BLaER1 treated with 17β-estradiol and CSF1 and Interleukin-3, amounts not matched to agents 10 nM and 100 nM (cell line): ENCODE results near the gene HERC2.
"Not testable (repeated sequence)": the region's sequence is repeated elsewhere in the genome, so short reads cannot be mapped to it uniquely, and the experiment has no call there.

Source experiments
- H3K27ac ChIP-seq, 11 experiments: shearing (Covaris generic); formaldehyde crosslinking; 2 replicates each; pipeline ENCODE4 v1.8.1; 2022
- H3K27me3 ChIP-seq, 11 experiments: shearing (Covaris generic); formaldehyde crosslinking; 2 replicates each; pipeline ENCODE4 v1.8.1; 2022
- H3K36me3 ChIP-seq, 11 experiments: shearing (Covaris generic); formaldehyde crosslinking; 2 replicates each; pipeline ENCODE4 v1.8.1; 2022
- H3K4me1 ChIP-seq, 10 experiments: shearing (Covaris generic); formaldehyde crosslinking; 2 replicates each; pipeline ENCODE4 v1.8.1; 2022
- H3K4me2 ChIP-seq, 11 experiments: shearing (Covaris generic); formaldehyde crosslinking; 2 replicates each; pipeline ENCODE4 v1.8.1; 2022
- H3K4me3 ChIP-seq, 10 experiments: shearing (Covaris generic); formaldehyde crosslinking; 2 replicates each; pipeline ENCODE4 v1.8.1; 2022
- H3K9ac ChIP-seq, 11 experiments: shearing (Covaris generic); formaldehyde crosslinking; 2 replicates each; pipeline ENCODE4 v1.8.1; 2022
- H3K9me3 ChIP-seq, 11 experiments: shearing (Covaris generic); formaldehyde crosslinking; replicated peaks in 1 of 11; 2 replicates each; pipeline ENCODE4 v1.8.1; 2022
- H4K20me1 ChIP-seq, 11 experiments: shearing (Covaris generic); formaldehyde crosslinking; 2 replicates each; pipeline ENCODE4 v1.8.1; 2022
- Cebpa-rat ChIP-seq, 11 experiments: shearing (Covaris generic); IDR thresholded peaks; 2 replicates each; pipeline ENCODE4 v1.8.1; 2022

Gene HERC2

DNA sequence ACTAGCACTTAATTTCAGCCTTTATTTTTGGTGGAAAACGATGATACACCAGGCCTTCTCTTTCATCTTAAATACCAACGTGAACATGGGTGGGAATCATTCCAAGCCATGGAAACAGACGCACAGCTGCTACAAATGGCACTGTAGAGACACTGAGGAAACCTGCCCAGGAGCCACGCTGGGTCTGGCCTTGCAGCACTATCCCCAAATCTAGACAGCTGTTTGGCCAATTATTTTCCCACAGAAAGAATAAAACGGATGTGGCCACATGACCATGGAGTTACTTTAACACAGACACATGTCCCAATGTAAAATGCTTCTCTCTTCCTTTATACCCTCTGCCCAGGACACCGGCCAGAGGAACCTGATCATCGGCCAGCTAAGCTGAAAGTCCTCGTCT, 139.2 kb downstream of the HERC2 start:
- H3K27ac ChIP-seq = no peak overlapping the region
- H3K9me3 ChIP-seq = no peaks in the 10 kb centered on the region
- no peak overlapping the region for H3K4me3 ChIP-seq
- no peaks in the 10 kb centered on the region; a peak in 1 of 22 replicates for H4K20me1 ChIP-seq
- peaks cover 59 to 96% (median 84%) of the 10 kb centered on the region in 11 experiments for H3K36me3 ChIP-seq
- TF ChIP-seq Cebpa-rat (IDR thresholded peaks at IDR 0.05) = no peak
- no peaks in the 10 kb centered on the region for H3K27me3 ChIP-seq
- H3K9ac ChIP-seq = no peak overlapping the region
- H3K4me1 ChIP-seq = no peaks in the 10 kb centered on the region
- no peak overlapping the region for H3K4me2 ChIP-seq

DNA sequence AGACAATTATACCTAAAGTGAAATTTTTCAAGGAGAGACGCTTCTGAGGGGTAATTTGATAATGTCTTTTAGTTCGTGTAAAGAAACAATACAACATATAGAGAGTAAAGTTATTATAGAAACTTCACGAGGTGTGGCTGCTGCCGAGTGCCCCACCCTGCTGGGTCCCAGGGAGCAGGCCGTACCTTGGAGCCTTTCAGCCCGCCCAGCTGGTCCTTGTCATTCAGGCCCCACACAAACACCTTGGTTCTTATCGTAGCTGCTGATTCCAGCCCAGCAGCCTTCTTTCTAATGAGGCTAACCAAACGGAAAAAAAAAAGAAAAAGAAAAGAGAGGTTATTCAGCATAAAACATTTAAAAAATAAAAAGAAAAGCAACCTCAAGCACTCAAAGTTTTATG, 139.8 kb downstream of the HERC2 start:
- Histone ChIP-seq H3K27me3 (no peaks in the 10 kb centered on the region), H3K36me3 (peaks cover 57 to 95% (median 84%) of the 10 kb centered on the region in 11 experiments), H4K20me1 (no peaks in the 10 kb centered on the region; a peak in 1 of 22 replicates), H3K9me3 (no peaks in the 10 kb centered on the region), H3K4me1 (no peaks in the 10 kb centered on the region), H3K4me2 (no peak overlapping the region), H3K9ac (no peak overlapping the region), H3K4me3 (no peak overlapping the region), H3K27ac (no peak overlapping the region)
- TF ChIP-seq Cebpa-rat (IDR thresholded peaks at IDR 0.05) = no peak

DNA sequence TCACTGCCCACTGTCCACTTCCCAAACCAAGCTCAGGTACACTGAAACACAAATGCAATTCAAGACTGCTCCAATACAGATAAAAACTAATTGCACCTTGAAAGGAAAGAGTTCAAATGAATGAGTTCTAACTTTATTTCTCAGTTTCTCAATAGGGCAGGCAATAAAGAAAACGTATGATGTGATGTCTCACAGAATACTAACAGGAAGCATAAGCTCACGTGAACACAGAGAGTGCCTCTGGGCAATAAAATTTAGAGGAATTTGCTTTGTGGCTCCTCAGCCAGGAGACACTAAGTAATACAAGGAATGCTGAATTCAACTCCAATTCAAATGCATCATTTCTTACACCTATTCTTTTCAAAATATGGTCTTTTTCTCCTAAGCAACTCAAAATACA, 140.6 kb downstream of the HERC2 start:
- TF ChIP-seq Cebpa-rat (IDR thresholded peaks at IDR 0.05) = no peak
- peaks cover 57 to 95% (median 84%) of the 10 kb centered on the region in 11 experiments for H3K36me3 ChIP-seq

DNA sequence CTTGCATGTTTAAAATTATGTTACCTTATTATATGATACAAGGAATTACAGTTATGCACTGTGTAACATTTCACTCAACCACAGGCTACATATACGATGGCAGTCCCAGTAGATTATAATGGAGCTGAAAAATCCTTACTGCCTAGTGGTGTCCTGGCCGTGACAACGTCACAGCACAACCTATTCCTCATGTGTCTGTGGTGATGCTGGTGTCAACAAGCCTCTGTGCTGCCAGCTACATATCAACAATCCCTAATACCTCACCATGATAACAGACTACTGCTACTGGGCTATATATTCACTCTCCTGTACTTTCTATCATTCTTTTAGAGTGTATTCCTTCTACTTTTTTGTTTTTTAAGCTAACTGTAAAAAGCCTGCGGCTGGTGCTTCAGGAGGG, 142.7 kb downstream of the HERC2 start:
- H3K9me3 ChIP-seq = no peaks in the 10 kb centered on the region
- TF ChIP-seq Cebpa-rat (IDR thresholded peaks at IDR 0.05) = no peak
- peaks cover 54 to 98% (median 88%) of the 10 kb centered on the region in 11 experiments for H3K36me3 ChIP-seq
- no peak overlapping the region for H3K27ac ChIP-seq
- H4K20me1 ChIP-seq = no peaks in the 10 kb centered on the region
- no peaks in the 10 kb centered on the region for H3K27me3 ChIP-seq
- H3K4me3 ChIP-seq = no peak overlapping the region
- H3K4me2 ChIP-seq = no peak overlapping the region
- no peaks in the 10 kb centered on the region for H3K4me1 ChIP-seq
- H3K9ac ChIP-seq = no peak overlapping the region

More for the DNA sequence above, 140.6 kb downstream of the HERC2 start:
- no peaks in the 10 kb centered on the region for H3K4me1 ChIP-seq
- no peaks in the 10 kb centered on the region for H3K27me3 ChIP-seq
- H4K20me1 ChIP-seq = no peaks in the 10 kb centered on the region; a peak in 1 of 22 replicates
- H3K9ac ChIP-seq = no peak overlapping the region
- H3K27ac ChIP-seq = no peak overlapping the region
- H3K4me2 ChIP-seq = no peak overlapping the region
- no peaks in the 10 kb centered on the region for H3K9me3 ChIP-seq
- no peak overlapping the region for H3K4me3 ChIP-seq

DNA sequence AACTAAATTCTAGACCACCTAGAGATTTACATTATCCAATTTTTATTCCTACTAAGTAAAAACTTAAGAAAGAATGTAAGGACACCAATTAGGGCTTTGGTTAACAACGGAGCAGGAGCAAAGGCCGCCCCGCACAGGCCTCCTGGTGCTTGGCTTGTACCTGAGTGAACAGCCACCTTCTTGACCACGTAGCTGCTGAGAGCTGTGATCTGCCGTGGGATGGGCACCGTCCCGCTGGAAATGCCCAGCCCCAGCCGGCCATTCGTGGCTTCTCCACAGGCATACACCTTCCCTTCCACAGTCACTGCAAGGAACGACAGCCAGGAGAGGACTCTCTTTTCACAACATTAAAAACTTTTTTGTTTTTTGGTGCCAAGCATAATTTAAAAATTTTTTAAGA, 143.3 kb downstream of the HERC2 start:
- Histone ChIP-seq H3K9ac (no peak overlapping the region), H3K27ac (no peak overlapping the region), H3K36me3 (peaks cover 55 to 98% (median 88%) of the 10 kb centered on the region in 11 experiments), H3K9me3 (no peaks in the 10 kb centered on the region), H3K4me2 (no peak overlapping the region), H4K20me1 (no peaks in the 10 kb centered on the region), H3K27me3 (no peaks in the 10 kb centered on the region), H3K4me3 (no peak overlapping the region), H3K4me1 (no peaks in the 10 kb centered on the region)
- no peak for TF ChIP-seq Cebpa-rat (IDR thresholded peaks at IDR 0.05)

DNA sequence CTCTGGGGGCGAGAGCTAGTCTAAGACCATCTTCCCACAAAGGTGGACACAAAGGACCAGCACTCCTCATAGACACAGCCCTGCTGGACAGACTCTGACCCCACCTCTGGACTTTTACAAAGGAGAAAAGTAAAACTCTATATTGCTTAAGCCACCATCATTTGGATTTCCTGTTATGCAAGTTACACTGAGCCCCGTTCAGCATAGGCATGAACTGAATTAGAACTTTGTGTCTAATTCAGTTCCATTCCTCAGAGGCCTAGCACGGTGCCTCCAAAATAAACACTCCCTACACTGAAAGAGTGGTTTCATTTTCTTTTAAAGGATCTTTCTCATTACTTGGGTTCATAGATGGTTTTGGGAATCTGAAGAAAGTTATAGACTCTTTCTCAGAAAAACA, 143.7 kb downstream of the HERC2 start:
- H3K9ac ChIP-seq = no peak overlapping the region
- H3K27me3 ChIP-seq = no peaks in the 10 kb centered on the region
- TF ChIP-seq Cebpa-rat (IDR thresholded peaks at IDR 0.05) = no peak
- no peaks in the 10 kb centered on the region for H3K9me3 ChIP-seq
- H3K27ac ChIP-seq = no peak overlapping the region
- H3K4me3 ChIP-seq = no peak overlapping the region
- H3K36me3 ChIP-seq = peaks cover 54 to 98% (median 87%) of the 10 kb centered on the region in 11 experiments
- H3K4me1 ChIP-seq = no peaks in the 10 kb centered on the region
- no peaks in the 10 kb centered on the region for H4K20me1 ChIP-seq
- H3K4me2 ChIP-seq = no peak overlapping the region

DNA sequence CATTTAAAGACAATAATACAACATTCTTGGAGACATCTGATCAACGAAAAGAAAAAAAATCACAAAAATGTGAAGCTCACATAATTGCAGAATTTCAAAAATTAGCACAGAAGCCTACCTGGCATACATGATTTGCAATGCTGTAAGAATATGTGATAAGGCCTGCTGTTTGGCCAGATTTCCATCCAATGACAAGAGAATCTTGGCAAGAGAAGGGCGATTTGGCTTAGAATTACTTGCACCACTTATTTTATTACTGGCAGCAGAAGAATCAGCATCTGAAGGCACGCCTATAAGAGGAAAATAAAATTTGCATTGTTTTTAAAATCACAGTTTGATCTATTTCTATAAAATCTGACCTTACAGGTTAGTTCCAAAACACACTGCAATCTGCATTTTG, 152.6 kb downstream of the HERC2 start:
- Histone ChIP-seq H3K9me3 (no peaks in the 10 kb centered on the region), H3K36me3 (peaks cover 75 to 100% (median 91%) of the 10 kb centered on the region in 11 experiments), H4K20me1 (no peaks in the 10 kb centered on the region), H3K4me2 (no peak overlapping the region), H3K27me3 (no peaks in the 10 kb centered on the region), H3K4me1 (no peaks in the 10 kb centered on the region), H3K9ac (no peak overlapping the region), H3K27ac (no peak overlapping the region), H3K4me3 (no peak overlapping the region)
- TF ChIP-seq Cebpa-rat (IDR thresholded peaks at IDR 0.05) = no peak

DNA sequence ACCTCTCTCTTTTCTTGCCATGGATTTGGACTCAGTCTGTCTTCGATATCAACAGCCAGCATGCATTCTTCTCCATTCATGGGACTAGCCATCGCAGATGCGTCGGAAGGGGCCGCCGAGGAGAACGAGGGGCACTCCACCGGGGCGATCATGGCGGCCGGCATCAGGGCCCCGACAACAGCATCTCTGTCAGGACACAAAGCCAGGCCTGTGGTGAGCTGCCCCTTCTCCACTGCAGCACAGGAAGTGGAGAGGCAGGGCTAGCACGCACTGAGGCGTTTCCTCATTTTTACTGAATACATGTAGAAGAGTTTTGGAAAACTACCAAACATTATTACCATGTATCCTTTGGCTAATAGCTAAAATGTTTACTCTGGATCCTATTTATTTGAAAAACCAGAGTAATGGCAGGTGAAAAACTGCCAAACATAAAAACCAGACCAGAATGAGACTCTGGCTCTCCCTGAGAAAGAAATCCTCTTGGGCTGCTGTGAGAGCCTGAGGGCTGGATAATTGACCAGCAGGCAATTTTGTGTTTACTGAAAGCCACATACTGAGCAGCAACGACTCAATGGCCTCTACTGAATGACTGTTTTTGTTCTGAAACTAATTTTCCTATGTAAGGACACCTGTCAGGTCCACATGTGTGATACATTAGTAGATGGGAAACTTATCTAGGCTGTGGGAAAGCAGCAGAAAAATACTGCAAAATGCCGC, 153.4 kb downstream of the HERC2 start:
- not testable (repeated sequence) for H3K27me3 ChIP-seq, H3K27ac ChIP-seq, H3K4me2 ChIP-seq, H3K4me3 ChIP-seq, H3K4me1 ChIP-seq, H4K20me1 ChIP-seq, H3K9me3 ChIP-seq, H3K9ac ChIP-seq
- peaks cover 77 to 100% (median 93%) of the 10 kb centered on the region in 11 experiments for H3K36me3 ChIP-seq

DNA sequence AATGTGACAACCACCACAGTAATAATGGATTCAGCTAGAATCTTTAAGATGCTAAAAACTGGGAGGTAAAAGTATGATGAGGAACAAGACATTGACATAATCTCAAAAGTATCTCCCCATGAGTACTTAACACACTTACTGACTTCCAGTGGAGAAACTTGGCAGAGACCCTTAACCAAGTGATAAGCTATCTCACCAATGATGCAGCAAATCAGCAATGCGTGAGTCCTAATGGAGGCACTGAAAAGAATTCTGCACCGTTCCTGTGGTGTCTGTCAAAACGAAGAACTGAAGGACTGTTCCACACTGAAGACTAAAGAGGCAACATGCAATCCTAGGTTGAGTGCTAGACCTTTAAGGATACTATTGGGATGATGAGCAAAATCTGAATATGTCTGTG, 154.9 kb downstream of the HERC2 start:
- Histone ChIP-seq H3K4me1 (no peaks in the 10 kb centered on the region), H3K27me3 (no peaks in the 10 kb centered on the region), H3K4me2 (no peak overlapping the region), H3K9me3 (no peaks in the 10 kb centered on the region; a peak in 2 of 22 replicates), H3K9ac (no peak overlapping the region), H4K20me1 (no peaks in the 10 kb centered on the region), H3K4me3 (no peak overlapping the region), H3K27ac (no peak overlapping the region), H3K36me3 (peaks cover 87 to 100% (median 96%) of the 10 kb centered on the region in 11 experiments)
- TF ChIP-seq Cebpa-rat (IDR thresholded peaks at IDR 0.05) = no peak

DNA sequence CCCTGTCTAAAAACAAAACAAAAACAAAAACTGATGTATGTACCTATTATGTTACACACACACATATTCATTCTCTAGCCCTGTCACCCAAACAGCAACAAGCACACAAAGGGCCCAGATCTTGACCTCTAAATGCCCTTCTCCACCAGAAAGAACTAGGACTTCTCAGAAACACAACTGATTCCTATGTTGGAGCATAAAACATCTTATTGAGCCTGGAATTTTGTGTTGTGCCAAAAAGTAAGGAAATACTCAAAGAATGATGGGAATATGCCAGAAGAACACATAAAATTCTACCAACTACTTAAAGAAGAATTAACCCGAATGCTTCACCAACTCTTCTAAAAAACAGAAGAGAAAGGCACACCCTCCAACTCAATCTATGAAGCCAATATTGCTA, 156.2 kb downstream of the HERC2 start:
- H4K20me1 ChIP-seq = no peaks in the 10 kb centered on the region
- no peak for TF ChIP-seq Cebpa-rat (IDR thresholded peaks at IDR 0.05)
- H3K4me3 ChIP-seq = no peak overlapping the region
- no peak overlapping the region for H3K27ac ChIP-seq
- no peak overlapping the region for H3K9ac ChIP-seq
- peaks cover 0 to 8% (median 6%) of the 10 kb centered on the region in 11 experiments; a peak in 10 of 22 replicates for H3K9me3 ChIP-seq
- no peaks in the 10 kb centered on the region for H3K27me3 ChIP-seq
- H3K4me1 ChIP-seq = no peaks in the 10 kb centered on the region
- no peak overlapping the region for H3K4me2 ChIP-seq
- H3K36me3 ChIP-seq = peaks cover 90 to 100% (median 97%) of the 10 kb centered on the region in 11 experiments
